ENCODE measurements around the gene AFAP1.

DNA sequence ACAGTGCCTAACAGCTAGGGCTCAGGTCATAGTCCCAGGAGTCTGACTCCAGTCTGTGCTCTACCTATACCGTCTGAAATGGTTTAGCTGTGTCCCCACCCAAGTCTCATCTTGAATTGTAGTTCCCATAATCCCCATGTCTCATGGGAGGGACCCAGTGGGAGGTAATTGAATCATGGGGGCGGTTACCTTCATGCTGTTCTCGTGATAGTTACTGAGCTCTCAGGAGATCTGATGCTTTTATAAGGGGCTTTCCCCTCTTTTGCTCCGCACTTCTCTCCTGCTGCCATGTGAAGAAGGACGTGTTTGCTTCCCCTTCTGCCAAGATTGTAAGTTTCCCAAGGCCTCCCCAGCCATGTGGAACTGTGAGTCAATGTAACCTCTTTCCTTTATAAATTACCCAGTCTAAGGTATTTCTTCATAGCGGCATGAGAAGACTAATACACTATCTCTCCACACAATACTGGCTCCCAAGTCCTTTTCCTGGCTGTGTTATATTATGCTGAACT is 110.8 kb downstream of the AFAP1 start:
- TF ChIP-seq TAF1 (IDR thresholded peaks at IDR 0.05; ENCODE audit: borderline replicate concordance, insufficient read depth, low read length) (no peak), SIN3A (IDR thresholded peaks at IDR 0.05; ENCODE audit: borderline replicate concordance, insufficient read depth, low read length) (no peak)

Data from PFSK-1 (cell line).